ENCODE measurements around the gene MPV17L.
"Not testable (repeated sequence)": the region's sequence is repeated elsewhere in the genome, so short reads cannot be mapped to it uniquely, and the experiment has no call there.

The MPV17L gene

DNA sequence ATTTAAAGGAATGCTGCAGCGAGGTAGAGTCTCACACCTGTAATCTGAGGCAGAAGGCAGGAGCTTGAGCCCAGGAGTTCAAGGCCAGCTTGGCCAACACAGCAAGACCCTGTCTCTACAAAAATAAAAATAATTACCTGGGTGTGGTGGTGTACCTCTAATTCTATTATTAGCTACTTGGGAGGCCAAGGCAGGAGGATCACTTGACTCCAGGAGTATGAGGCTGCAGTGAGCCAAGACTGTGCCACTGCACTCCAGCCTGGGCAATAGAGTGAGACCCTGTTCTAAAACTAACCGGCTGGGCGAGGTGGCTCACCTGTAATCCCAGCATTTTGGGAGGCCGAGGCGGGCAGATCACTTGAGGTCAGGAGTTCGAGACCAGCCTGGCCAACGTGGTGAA lies 57.7 kb downstream of the MPV17L start:
- DNase-seq, result not testable (repeated sequence)

DNA sequence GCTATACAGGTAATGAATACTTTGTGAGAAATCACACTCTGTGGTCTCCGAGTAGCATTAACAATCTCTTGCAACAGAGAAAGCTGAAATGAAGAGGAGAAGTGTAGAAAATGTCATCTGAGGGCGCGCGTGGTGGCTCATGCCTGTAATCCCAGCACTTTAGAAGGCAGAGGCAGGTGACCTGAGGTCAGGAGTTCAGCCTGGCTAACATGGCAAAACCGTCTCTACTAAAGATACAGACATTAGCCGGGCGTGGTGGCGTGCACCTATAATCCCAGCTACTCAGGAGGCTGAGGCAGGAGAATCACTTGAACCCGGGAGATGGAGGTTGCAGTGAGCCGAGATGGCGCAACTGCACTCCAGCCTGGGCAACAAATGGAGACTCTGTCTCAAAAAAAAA lies 59.4 kb downstream of the MPV17L start:
- not testable (repeated sequence) for DNase-seq

DNA sequence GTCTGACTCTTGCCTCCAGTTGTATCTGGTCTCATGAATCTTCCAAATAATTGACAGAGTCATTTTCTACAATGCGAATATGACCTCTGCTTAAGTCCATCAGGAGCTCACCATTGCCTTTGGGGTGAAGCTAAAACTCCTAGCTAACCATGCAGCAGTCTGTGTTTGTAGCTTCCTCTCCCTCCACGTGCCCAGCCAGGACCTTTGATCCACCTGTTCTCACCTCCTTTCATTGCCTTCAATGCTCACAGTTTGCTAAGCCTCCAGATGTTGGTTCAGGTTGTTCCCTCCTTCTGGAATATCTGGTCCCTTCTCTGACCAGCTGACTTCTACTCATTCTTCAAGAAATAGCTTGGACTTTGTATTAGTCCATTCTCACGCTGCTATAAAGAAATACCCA lies 61.8 kb downstream of the MPV17L start:
- no peak for DNase-seq

DNA sequence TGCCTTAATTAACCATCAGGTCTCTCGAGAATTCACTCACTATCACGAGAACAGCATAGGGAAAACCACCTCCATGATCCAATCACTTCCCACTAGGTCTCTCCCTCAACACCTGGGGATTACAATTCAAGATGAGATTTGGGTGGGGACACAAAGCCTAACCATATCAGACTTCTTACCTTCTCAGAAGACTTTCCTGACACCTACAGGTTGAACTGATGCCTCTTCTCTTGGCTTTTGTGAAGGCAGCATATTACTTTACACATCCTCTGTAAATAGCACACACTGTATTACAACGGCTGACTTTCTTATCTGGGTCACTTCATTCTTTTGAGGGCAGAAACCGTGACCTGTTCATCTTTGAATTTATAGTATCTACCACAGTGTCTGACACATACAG lies 62.4 kb downstream of the MPV17L start:
- no peak for DNase-seq

DNA sequence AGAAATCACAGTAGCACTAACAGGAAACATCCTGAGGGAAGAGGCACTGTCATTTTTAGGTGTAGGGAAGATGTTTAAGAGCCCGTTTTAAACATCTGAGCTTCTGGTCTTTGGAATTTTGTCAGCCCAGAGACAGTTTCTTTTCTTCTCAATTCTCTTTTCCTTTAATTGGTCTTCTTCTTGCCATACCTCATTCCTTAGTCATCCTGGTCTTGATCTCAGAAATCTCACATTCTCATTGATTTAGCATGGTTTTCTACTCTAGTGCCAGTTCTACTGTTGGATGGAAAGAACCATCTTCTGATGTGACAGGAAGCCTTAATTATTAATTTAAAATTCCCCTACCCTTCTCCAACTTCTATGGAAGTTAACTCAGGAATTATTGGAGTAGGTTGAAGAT lies 64.2 kb downstream of the MPV17L start:
- no peak for DNase-seq

DNA sequence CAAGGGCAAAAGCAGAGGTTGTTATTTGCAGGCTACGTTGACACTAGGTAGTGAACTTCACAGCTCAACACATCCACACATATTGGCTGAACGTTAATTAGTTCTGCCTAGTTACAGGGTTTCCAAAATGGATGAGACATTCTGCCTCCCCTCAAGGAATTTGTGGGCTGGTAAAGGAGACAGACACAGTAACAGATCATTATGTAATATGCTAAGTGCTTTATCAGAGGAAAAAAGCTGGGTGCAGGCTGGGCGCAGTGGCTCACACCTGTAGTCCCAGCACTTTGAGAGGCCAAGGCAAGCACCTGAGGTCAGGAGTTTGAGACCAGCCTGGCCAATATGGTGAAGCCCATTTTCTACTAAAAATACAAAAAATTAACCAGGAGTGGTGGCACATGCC lies 65.0 kb downstream of the MPV17L start:
- no peak for DNase-seq

DNA sequence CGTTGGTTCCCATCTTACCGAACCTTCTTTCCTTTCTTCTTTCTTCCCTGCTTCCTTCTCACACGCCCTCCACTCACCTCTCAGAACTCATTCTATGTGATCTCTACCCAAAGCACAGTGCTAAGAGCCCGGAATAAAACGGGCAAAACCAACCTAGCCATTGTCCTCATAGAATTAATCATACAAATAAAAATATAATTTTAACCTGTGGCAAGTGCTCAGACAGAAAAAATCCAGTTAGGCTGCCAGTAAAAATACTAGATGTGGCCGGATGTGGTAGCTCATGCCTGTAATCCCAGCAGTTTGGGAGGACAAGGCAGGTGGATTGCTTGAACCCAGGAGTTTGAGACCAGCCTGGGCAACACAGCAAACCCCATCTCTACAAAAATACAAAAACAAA lies 65.8 kb downstream of the MPV17L start:
- no peak for DNase-seq

All from NCI-H2029 treated with DMSO at 0.1 percent for 48 hours (cell line).